ENCODE results near the gene FUT6.
"Not testable (repeated sequence)": the region's sequence is repeated elsewhere in the genome, so short reads cannot be mapped to it uniquely, and the experiment has no call there.

The FUT6 gene

GRCh38 chr19:5844456-5845433 is 5.2 kb upstream of the FUT6 start:
- H3K27me3 ChIP-seq (replicated peaks; ENCODE audit: control insufficient read depth, insufficient read depth, low read length) = no peaks in the 10 kb centered on the region
- TF ChIP-seq, protein P1, sequence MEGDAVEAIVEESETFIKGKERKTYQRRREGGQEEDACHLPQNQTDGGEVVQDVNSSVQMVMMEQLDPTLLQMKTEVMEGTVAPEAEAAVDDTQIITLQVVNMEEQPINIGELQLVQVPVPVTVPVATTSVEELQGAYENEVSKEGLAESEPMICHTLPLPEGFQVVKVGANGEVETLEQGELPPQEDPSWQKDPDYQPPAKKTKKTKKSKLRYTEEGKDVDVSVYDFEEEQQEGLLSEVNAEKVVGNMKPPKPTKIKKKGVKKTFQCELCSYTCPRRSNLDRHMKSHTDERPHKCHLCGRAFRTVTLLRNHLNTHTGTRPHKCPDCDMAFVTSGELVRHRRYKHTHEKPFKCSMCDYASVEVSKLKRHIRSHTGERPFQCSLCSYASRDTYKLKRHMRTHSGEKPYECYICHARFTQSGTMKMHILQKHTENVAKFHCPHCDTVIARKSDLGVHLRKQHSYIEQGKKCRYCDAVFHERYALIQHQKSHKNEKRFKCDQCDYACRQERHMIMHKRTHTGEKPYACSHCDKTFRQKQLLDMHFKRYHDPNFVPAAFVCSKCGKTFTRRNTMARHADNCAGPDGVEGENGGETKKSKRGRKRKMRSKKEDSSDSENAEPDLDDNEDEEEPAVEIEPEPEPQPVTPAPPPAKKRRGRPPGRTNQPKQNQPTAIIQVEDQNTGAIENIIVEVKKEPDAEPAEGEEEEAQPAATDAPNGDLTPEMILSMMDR (IDR thresholded peaks at IDR 0.05; ENCODE audit: insufficient read depth, low read length, poor library complexity, severe bottlenecking) = no peak
- no peak overlapping the region for H3K4me3 ChIP-seq (replicated peaks; ENCODE audit: low read depth, low read length)
- H3K36me3 ChIP-seq (ENCODE audit: control insufficient read depth, insufficient read depth, low read length) = no peaks in the 10 kb centered on the region
- DNase-seq (ENCODE audit: extremely low read depth, insufficient read length) = no peak

- Histone ChIP-seq H3K27me3 (replicated peaks; ENCODE audit: control insufficient read depth, insufficient read depth, low read length) (no peaks in the 10 kb centered on the region), H3K36me3 (ENCODE audit: control insufficient read depth, insufficient read depth, low read length) (no peaks in the 10 kb centered on the region), H3K4me3 (replicated peaks; ENCODE audit: low read depth, low read length) (no peak overlapping the region)
- TF ChIP-seq, protein P1 (IDR thresholded peaks at IDR 0.05; ENCODE audit: insufficient read depth, low read length, poor library complexity, severe bottlenecking) = no peak
- DNase-seq (ENCODE audit: extremely low read depth, insufficient read length) = no peak
Measured at GRCh38 chr19:5843295-5843927, 3.9 kb upstream of the FUT6 start.

GRCh38 chr19:5841735-5842111 is 2.2 kb upstream of the FUT6 start:
- not testable (repeated sequence) for H3K27me3 ChIP-seq (replicated peaks; ENCODE audit: control insufficient read depth, insufficient read depth, low read length); H3K4me3 ChIP-seq (replicated peaks; ENCODE audit: low read depth, low read length); DNase-seq (ENCODE audit: extremely low read depth, insufficient read length); H3K36me3 ChIP-seq (ENCODE audit: control insufficient read depth, insufficient read depth, low read length)

- TF ChIP-seq, protein P1 (IDR thresholded peaks at IDR 0.05; ENCODE audit: insufficient read depth, low read length, poor library complexity, severe bottlenecking) = no peak
- no peaks in the 10 kb centered on the region for H3K36me3 ChIP-seq (ENCODE audit: control insufficient read depth, insufficient read depth, low read length)
- H3K4me3 ChIP-seq (replicated peaks; ENCODE audit: low read depth, low read length) = no peak overlapping the region
- no peak for DNase-seq (ENCODE audit: extremely low read depth, insufficient read length)
- H3K27me3 ChIP-seq (replicated peaks; ENCODE audit: control insufficient read depth, insufficient read depth, low read length) = no peaks in the 10 kb centered on the region
Measured at GRCh38 chr19:5838353-5839064, 993 bp downstream of the FUT6 start.

DNA sequence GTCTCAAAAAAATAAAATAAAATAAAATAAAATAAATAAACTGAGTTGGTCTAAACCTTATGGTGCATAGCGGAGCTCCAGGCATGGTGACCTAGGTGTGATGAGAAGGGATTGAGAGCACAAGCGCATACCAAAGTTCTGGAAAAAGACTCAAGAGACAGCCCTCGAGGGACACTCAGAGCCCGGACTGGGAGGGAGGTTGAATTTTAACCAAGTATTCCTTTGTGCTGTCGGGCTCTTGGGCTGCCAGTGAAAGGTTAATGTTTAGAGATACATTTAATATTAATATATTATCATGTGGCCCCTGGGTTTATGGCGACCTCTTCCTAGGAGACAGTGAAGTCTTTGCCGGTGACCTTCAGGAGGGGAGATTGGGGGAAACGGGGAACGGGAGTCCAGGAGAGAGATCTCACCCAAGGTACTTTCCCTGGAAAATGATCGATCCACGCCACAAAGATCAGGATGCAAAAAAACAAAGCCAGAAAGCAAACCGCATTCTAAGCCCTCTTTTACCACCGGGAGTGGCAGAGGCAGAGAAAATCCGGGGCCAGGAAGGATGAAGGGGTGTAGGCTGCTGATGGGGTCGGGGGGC is 1.6 kb downstream of the FUT6 start:
- H3K4me3 ChIP-seq (replicated peaks; ENCODE audit: low read depth, low read length) = no peak overlapping the region

More for the DNA sequence above, 1.6 kb downstream of the FUT6 start:
- Histone ChIP-seq H3K36me3 (ENCODE audit: control insufficient read depth, insufficient read depth, low read length) (no peaks in the 10 kb centered on the region), H3K27me3 (replicated peaks; ENCODE audit: control insufficient read depth, insufficient read depth, low read length) (no peaks in the 10 kb centered on the region)
- no peak for DNase-seq (ENCODE audit: extremely low read depth, insufficient read length)
- TF ChIP-seq, protein P1 (IDR thresholded peaks at IDR 0.05; ENCODE audit: insufficient read depth, low read length, poor library complexity, severe bottlenecking) = no peak
